Astrocyte (in vitro differentiated cells and primary cell): ENCODE measurements around the gene PTPRN2. TPM values are rescaled to one million over a fixed set of nuclear protein-coding genes. Genes with fewer than 3 reads are reported as not detected.

Experiments
- DNase-seq: peaks from one replicate; pipeline ENCODE4 v3.0.0-alpha.2; 2010; ENCODE audit warnings: low read depth
- FAIRE-seq: peaks from 2 replicates; lab custom pipeline; 2011; peaks lifted over from hg19 to GRCh38; lab: Jason Lieb, UNC
- H2AFZ ChIP-seq: 2 replicates; pipeline ENCODE4 v1.6.0; 2012; ENCODE audit warnings: low read depth, low read length, inconsistent platforms
- H3K27ac ChIP-seq: 2 replicates; pipeline ENCODE4 v1.5.1; 2011; ENCODE audit warnings: low read depth, low read length, inconsistent platforms
- H3K27me3 ChIP-seq: 2 replicates; pipeline ENCODE4 v1.6.0; 2011; ENCODE audit warnings: low read length, inconsistent platforms; ENCODE audit not compliant: insufficient read depth
- H3K36me3 ChIP-seq: 2 replicates; pipeline ENCODE4 v1.5.1; 2011; ENCODE audit warnings: low read length, inconsistent platforms; ENCODE audit not compliant: insufficient read depth
- H3K4me1 ChIP-seq: 2 replicates; pipeline ENCODE4 v1.5.1; 2011; ENCODE audit warnings: low read length, inconsistent platforms; ENCODE audit not compliant: insufficient read depth
- H3K4me2 ChIP-seq: 2 replicates; pipeline ENCODE4 v1.6.0; 2012; ENCODE audit warnings: low read length, inconsistent platforms
- H3K4me3 ChIP-seq: 2 replicates; pipeline ENCODE4 v1.5.1; 2011; ENCODE audit warnings: low read depth, mild to moderate bottlenecking, low read length, inconsistent platforms; ENCODE audit not compliant: insufficient read depth
- H3K79me2 ChIP-seq: 2 replicates; pipeline ENCODE4 v1.6.0; 2012; ENCODE audit warnings: mild to moderate bottlenecking, low read length, inconsistent platforms; ENCODE audit not compliant: insufficient read depth
- H3K9ac ChIP-seq: 2 replicates; pipeline ENCODE4 v1.6.0; 2012; ENCODE audit warnings: mild to moderate bottlenecking, low read length, inconsistent platforms
- H3K9me3 ChIP-seq: 2 replicates; pipeline ENCODE4 v1.5.1; 2012; ENCODE audit warnings: low read depth, mild to moderate bottlenecking, low read length, inconsistent platforms; ENCODE audit not compliant: insufficient read depth
- H4K20me1 ChIP-seq: 2 replicates; pipeline ENCODE4 v1.6.0; 2012; ENCODE audit warnings: low read length, inconsistent platforms; ENCODE audit not compliant: insufficient read depth
- H3K27ac Mint-ChIP-seq: one replicate; pipeline ENCODE4 v1.8.0; 2021; ENCODE audit warnings: mild to moderate bottlenecking, mixed read lengths; ENCODE audit not compliant: unreplicated experiment
- H3K27me3 Mint-ChIP-seq: one replicate; pipeline ENCODE4 v1.8.0; 2021; ENCODE audit warnings: low read depth, mixed read lengths; ENCODE audit not compliant: unreplicated experiment
- H3K36me3 Mint-ChIP-seq: one replicate; pipeline ENCODE4 v1.8.0; 2021; ENCODE audit warnings: low read depth, mixed read lengths; ENCODE audit not compliant: unreplicated experiment
- H3K4me1 Mint-ChIP-seq: one replicate; pipeline ENCODE4 v1.8.0; 2021; ENCODE audit warnings: low read depth, mixed read lengths; ENCODE audit not compliant: unreplicated experiment
- H3K4me3 Mint-ChIP-seq: one replicate; pipeline ENCODE4 v1.8.0; 2021; ENCODE audit warnings: mild to moderate bottlenecking, moderate library complexity, mixed read lengths; ENCODE audit not compliant: unreplicated experiment
- H3K9me3 Mint-ChIP-seq: one replicate; pipeline ENCODE4 v1.8.0; 2021; ENCODE audit warnings: mild to moderate bottlenecking, mixed read lengths; ENCODE audit not compliant: unreplicated experiment
- EZH2 ChIP-seq: IDR thresholded peaks from 2 replicates; pipeline ENCODE4 v1.6.1; 2012; ENCODE audit warnings: mild to moderate bottlenecking, low read length, inconsistent platforms; ENCODE audit not compliant: insufficient read depth
- total RNA-seq: library from RNA; stranded (reverse); gene quantifications from 2 replicates; pipeline ENCODE4 v1.2.1, GENCODE V29; 2021
- TF ChIP-seq, protein P1 (sequence below): IDR thresholded peaks from 2 replicates; pipeline ENCODE4 v1.5.1; 2011; ENCODE audit warnings: low read depth, mild to moderate bottlenecking, inconsistent platforms, low read length, moderate library complexity; ENCODE audit not compliant: insufficient read depth

Gene PTPRN2
- total RNA-seq, 1 donor from 2014 or later: 0.09 TPM

DNA sequence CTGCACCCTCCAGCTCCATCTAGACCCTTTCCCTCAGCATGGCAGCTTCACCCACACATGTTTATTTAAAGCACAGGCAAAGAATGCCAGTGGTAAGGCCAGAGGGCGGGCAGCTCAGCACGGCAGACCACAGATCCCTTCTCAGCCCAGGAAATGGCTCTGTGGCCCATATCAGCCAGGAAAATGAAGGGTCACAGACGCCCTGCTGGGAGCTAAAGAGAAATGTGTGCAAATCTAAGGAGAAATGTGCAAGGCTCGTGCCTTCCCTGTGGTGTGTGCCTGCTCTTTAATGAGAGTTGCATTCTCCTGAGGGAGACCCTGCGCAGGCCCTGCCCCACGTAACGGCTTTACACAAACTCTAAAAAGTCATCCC lies 23.0 kb downstream of the PTPRN2 start:
- H3K27ac ChIP-seq: no peak overlapping the region
- H3K9me3 Mint-ChIP-seq: peaks cover 3% of the 10 kb centered on the region
- no peak for DNase-seq
- no peaks in the 10 kb centered on the region for H3K27me3 ChIP-seq
- no peaks in the 10 kb centered on the region for H3K4me1 ChIP-seq
- no peak overlapping the region for H3K4me3 ChIP-seq
- H4K20me1 ChIP-seq: no peaks in the 10 kb centered on the region
- H2AFZ ChIP-seq: no peak overlapping the region
- no peaks in the 10 kb centered on the region for H3K36me3 Mint-ChIP-seq
- H3K27me3 Mint-ChIP-seq: peaks cover 3% of the 10 kb centered on the region
- no peak for FAIRE-seq
- H3K79me2 ChIP-seq: no peaks in the 10 kb centered on the region
- H3K9me3 ChIP-seq: no peaks in the 10 kb centered on the region
- no peaks in the 10 kb centered on the region for H3K4me1 Mint-ChIP-seq
- no peak overlapping the region for H3K9ac ChIP-seq
- no peak overlapping the region for H3K27ac Mint-ChIP-seq
- H3K36me3 ChIP-seq: no peaks in the 10 kb centered on the region
- H3K4me2 ChIP-seq: no peak overlapping the region
- no peak for TF ChIP-seq EZH2
- TF ChIP-seq, protein P1, sequence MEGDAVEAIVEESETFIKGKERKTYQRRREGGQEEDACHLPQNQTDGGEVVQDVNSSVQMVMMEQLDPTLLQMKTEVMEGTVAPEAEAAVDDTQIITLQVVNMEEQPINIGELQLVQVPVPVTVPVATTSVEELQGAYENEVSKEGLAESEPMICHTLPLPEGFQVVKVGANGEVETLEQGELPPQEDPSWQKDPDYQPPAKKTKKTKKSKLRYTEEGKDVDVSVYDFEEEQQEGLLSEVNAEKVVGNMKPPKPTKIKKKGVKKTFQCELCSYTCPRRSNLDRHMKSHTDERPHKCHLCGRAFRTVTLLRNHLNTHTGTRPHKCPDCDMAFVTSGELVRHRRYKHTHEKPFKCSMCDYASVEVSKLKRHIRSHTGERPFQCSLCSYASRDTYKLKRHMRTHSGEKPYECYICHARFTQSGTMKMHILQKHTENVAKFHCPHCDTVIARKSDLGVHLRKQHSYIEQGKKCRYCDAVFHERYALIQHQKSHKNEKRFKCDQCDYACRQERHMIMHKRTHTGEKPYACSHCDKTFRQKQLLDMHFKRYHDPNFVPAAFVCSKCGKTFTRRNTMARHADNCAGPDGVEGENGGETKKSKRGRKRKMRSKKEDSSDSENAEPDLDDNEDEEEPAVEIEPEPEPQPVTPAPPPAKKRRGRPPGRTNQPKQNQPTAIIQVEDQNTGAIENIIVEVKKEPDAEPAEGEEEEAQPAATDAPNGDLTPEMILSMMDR: no peak
- H3K4me3 Mint-ChIP-seq: no peak overlapping the region

DNA sequence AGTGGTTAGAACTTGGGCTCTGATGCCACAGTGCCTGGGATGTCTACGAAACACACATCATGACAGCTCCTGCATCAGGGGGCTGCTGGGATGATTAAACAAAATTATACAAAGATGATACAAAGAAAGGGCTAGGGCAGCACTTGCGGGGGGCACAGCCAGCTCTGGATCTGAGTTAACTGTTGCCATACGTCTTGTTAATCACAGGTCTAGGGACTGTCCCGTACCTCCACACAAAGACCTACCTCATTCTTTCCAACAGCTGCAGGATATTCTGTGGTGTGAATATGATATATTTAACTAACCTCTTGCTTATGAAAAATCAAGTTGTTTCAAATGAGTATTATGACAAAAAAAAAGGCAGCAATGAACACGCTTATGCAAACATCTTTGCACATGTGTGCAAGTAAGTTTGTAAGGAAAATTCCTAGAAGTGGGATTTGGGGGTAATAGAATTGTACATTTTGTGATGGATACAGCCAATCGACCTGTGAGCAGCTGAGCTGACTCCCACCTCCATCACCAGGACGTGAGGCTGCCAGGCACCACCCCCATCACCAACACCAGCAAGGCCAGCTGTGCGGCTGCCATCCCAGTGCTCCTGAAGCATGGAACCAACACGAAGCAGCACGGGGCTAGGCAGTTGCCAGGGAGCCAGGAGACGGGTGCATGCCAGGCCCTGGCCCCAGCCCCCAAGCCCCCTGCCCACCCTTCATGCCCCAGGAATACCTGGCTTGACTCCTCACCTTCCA lies 23.5 kb downstream of the PTPRN2 start:
- H3K27me3 ChIP-seq: no peaks in the 10 kb centered on the region
- H3K9ac ChIP-seq: no peak overlapping the region
- no peak overlapping the region for H3K4me3 ChIP-seq
- H3K27ac ChIP-seq: no peak overlapping the region
- H3K4me1 ChIP-seq: no peaks in the 10 kb centered on the region
- H4K20me1 ChIP-seq: no peaks in the 10 kb centered on the region
- no peak for DNase-seq
- no peaks in the 10 kb centered on the region for H3K36me3 Mint-ChIP-seq
- H3K27ac Mint-ChIP-seq: no peak overlapping the region
- H2AFZ ChIP-seq: no peak overlapping the region
- TF ChIP-seq, protein P1: no peak
- TF ChIP-seq EZH2: no peak
- H3K4me3 Mint-ChIP-seq: no peak overlapping the region
- H3K9me3 ChIP-seq: no peaks in the 10 kb centered on the region
- H3K27me3 Mint-ChIP-seq: peaks cover 3% of the 10 kb centered on the region
- no peak for FAIRE-seq
- no peak overlapping the region for H3K4me2 ChIP-seq
- no peaks in the 10 kb centered on the region for H3K79me2 ChIP-seq
- no peaks in the 10 kb centered on the region for H3K4me1 Mint-ChIP-seq
- H3K36me3 ChIP-seq: no peaks in the 10 kb centered on the region
- peaks cover 3% of the 10 kb centered on the region for H3K9me3 Mint-ChIP-seq

DNA sequence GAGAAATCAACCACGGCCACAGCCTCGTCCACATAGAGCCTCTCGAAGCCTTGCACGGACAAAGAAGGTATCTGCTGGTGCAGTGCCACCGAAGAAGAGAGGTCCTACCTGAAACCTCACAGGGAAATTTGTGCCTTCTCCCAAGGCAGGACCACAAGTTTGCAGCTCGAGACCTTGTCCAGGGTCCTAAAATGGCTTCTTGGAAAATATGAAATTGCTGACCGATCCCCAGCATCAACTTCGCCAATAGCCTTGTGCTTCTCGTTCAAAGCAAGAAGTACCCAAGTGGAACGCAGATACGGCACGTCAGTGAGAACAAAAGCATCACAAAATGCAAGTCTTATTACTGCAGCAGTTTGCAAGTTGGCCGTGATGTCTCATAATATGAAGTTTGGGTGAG lies 24.6 kb downstream of the PTPRN2 start:
- no peaks in the 10 kb centered on the region for H3K27me3 ChIP-seq
- Mint-ChIP-seq H3K4me1 (no peaks in the 10 kb centered on the region), H3K36me3 (no peaks in the 10 kb centered on the region), H3K27me3 (peaks cover 3% of the 10 kb centered on the region), H3K27ac (no peak overlapping the region), H3K9me3 (peaks cover 3% of the 10 kb centered on the region), H3K4me3 (no peak overlapping the region)
- no peaks in the 10 kb centered on the region for H4K20me1 ChIP-seq
- no peak overlapping the region for H3K27ac ChIP-seq
- H3K36me3 ChIP-seq: no peaks in the 10 kb centered on the region
- no peak overlapping the region for H3K4me2 ChIP-seq
- H3K79me2 ChIP-seq: no peaks in the 10 kb centered on the region
- TF ChIP-seq, protein P1: no peak
- no peak for TF ChIP-seq EZH2
- H3K9ac ChIP-seq: no peak overlapping the region
- FAIRE-seq (no peak), DNase-seq (no peak)
- H3K4me3 ChIP-seq: no peak overlapping the region
- H3K4me1 ChIP-seq: no peaks in the 10 kb centered on the region
- H2AFZ ChIP-seq: no peak overlapping the region
- no peaks in the 10 kb centered on the region for H3K9me3 ChIP-seq
